NCI-H69 (cell line): Measurements from ENCODE around the gene SCRN1.
"Not testable (repeated sequence)": the region's sequence is repeated elsewhere in the genome, so short reads cannot be mapped to it uniquely, and the experiment has no call there.

Experiments used
- DNase-seq: peaks from one replicate; lab custom pipeline; 2025; lab: John Stamatoyannopoulos, UW

The SCRN1 gene

GRCh38 chr7:29968683-29969395 lies 20.8 kb downstream of the SCRN1 start:
- no peak for DNase-seq

GRCh38 chr7:29965030-29965429 lies 24.6 kb downstream of the SCRN1 start:
- DNase-seq = no peak

- DNase-seq = no peak
These were observed 27.6 kb downstream of the SCRN1 start for GRCh38 chr7:29962035-29962434.

- DNase-seq = not testable (repeated sequence)
These were observed 28.0 kb downstream of the SCRN1 start for GRCh38 chr7:29961611-29962010.

GRCh38 chr7:29958667-29959358 lies 30.8 kb downstream of the SCRN1 start:
- no peak for DNase-seq

- peak; percentile 71 for DNase-seq
These were observed 31.9 kb downstream of the SCRN1 start for GRCh38 chr7:29957521-29958310.

- no peak for DNase-seq
These were observed 33.1 kb downstream of the SCRN1 start for GRCh38 chr7:29956487-29956836.

- DNase-seq = no peak
These were observed 33.7 kb downstream of the SCRN1 start for GRCh38 chr7:29955799-29956486.

- no peak for DNase-seq
These were observed 34.4 kb downstream of the SCRN1 start for GRCh38 chr7:29955075-29955792.

- DNase-seq = no peak
These were observed 35.8 kb downstream of the SCRN1 start for GRCh38 chr7:29953726-29954347.

GRCh38 chr7:29951206-29951605 lies 38.4 kb downstream of the SCRN1 start:
- DNase-seq = no peak

GRCh38 chr7:29950480-29950879 lies 39.1 kb downstream of the SCRN1 start:
- DNase-seq = no peak

GRCh38 chr7:29948587-29948986 lies 41.0 kb downstream of the SCRN1 start:
- DNase-seq = no peak

GRCh38 chr7:29946428-29947186 lies 43.0 kb downstream of the SCRN1 start:
- peak; percentile 44 for DNase-seq

- no peak for DNase-seq
These were observed 44.3 kb downstream of the SCRN1 start for GRCh38 chr7:29945259-29945809.

GRCh38 chr7:29940199-29940598 lies 49.4 kb downstream of the SCRN1 start:
- no peak for DNase-seq

- DNase-seq = no peak
These were observed 52.5 kb downstream of the SCRN1 start for GRCh38 chr7:29937132-29937531.

- no peak for DNase-seq
These were observed 54.5 kb downstream of the SCRN1 start for GRCh38 chr7:29935111-29935510.

GRCh38 chr7:29929018-29929807 lies 60.4 kb downstream of the SCRN1 start:
- DNase-seq = no peak
